Esophagus (tissue), 2 donors: ENCODE results near the gene SLC12A5. TPM values are rescaled to one million over a fixed set of nuclear protein-coding genes. Genes with fewer than 3 reads are reported as not detected.
A peak's percentile ranks its signal among the peaks of the same experiment; 100 is the strongest.

Experiments
- H3K27ac ChIP-seq, 2 donors: one replicate each; pipeline ENCODE4 v1.5.1; 2013; ENCODE audit warnings: low read depth in 2 of 2, mild to moderate bottlenecking in 2 of 2, inconsistent platforms in 1 of 2, low read length in 1 of 2, moderate library complexity in 1 of 2
- H3K27me3 ChIP-seq, 2 donors: one replicate each; pipeline ENCODE4 v1.6.1; 2013; ENCODE audit warnings: low read length in 2 of 2, control low read depth in 1 of 2, mild to moderate bottlenecking in 1 of 2; ENCODE audit not compliant: insufficient read depth in 2 of 2, control insufficient read depth in 1 of 2
- H3K36me3 ChIP-seq, 2 donors: one replicate each; pipeline ENCODE4 v1.6.1; 2013; ENCODE audit warnings: low read length in 1 of 2; ENCODE audit not compliant: control insufficient read depth in 2 of 2, insufficient read depth in 2 of 2
- H3K4me1 ChIP-seq, 2 donors: one replicate each; pipeline ENCODE4 v1.6.1; 2013; ENCODE audit warnings: low read length in 1 of 2; ENCODE audit not compliant: control insufficient read depth in 2 of 2, insufficient read depth in 2 of 2
- H3K4me3 ChIP-seq, 2 donors: one replicate each; pipeline ENCODE4 v1.5.1; 2013; ENCODE audit warnings: low read length in 2 of 2, mild to moderate bottlenecking in 2 of 2, low read depth in 1 of 2, moderate library complexity in 1 of 2
- H3K9me3 ChIP-seq, 2 donors: one replicate each; pipeline ENCODE4 v1.6.1; 2013; ENCODE audit warnings: mild to moderate bottlenecking in 2 of 2, low read depth in 1 of 2, low read length in 1 of 2, moderate library complexity in 1 of 2; ENCODE audit not compliant: control insufficient read depth in 2 of 2, insufficient read depth in 1 of 2
- WGBS, 2 donors: extraction: QIAGEN DNeasy Blood & Tissue Kit; methylation state at CpG; one replicate each; pipeline ENCODE4 v1.1.7; 2013; 5-methylcytosine and 5-hydroxymethylcytosine counted together
- polyA plus RNA-seq, 2 donors: library from polyadenylated mRNA; stranded (reverse); fragments of 200-250 nt; gene quantifications; one replicate each; pipeline ENCODE4 v1.2.3, GENCODE V29; 2013
- donor health status: healthy with polysubstance abuse.
- donor health status: Bipolar disorder and iron deficiency.

The SLC12A5 gene
- polyA plus RNA-seq, 2 donors: 0.25 to 0.77 TPM

GRCh38 chr20:46078954-46079353 lies 49.9 kb downstream of the SLC12A5 start:
- H3K4me3 ChIP-seq: no peak overlapping the region
- no peaks in the 10 kb centered on the region for H3K4me1 ChIP-seq
- 78 to 81% methylated on average over 7 of the region's 7 CpGs for WGBS, 2 donors
- H3K27me3 ChIP-seq: no peaks in the 10 kb centered on the region
- H3K36me3 ChIP-seq: peaks cover 10 to 15% of the 10 kb centered on the region in 2 donors
- H3K27ac ChIP-seq: no peak overlapping the region
- H3K9me3 ChIP-seq: no peaks in the 10 kb centered on the region

GRCh38 chr20:46081074-46081473 lies 52.1 kb downstream of the SLC12A5 start:
- peaks cover 2 to 5% of the 10 kb centered on the region in 2 donors for H3K4me1 ChIP-seq
- no peak overlapping the region for H3K27ac ChIP-seq
- H3K9me3 ChIP-seq: no peaks in the 10 kb centered on the region
- WGBS, 2 donors: 86 to 93% methylated on average over 1 of the region's 1 CpG
- H3K27me3 ChIP-seq: no peaks in the 10 kb centered on the region
- peaks cover 6 to 11% of the 10 kb centered on the region in 2 donors for H3K36me3 ChIP-seq
- no peak overlapping the region for H3K4me3 ChIP-seq

GRCh38 chr20:46083101-46083500 lies 54.1 kb downstream of the SLC12A5 start:
- WGBS, 2 donors: 77 to 78% methylated on average over 6 of the region's 6 CpGs
- H3K4me3 ChIP-seq: no peak overlapping the region
- H3K27me3 ChIP-seq: no peaks in the 10 kb centered on the region
- H3K4me1 ChIP-seq: peaks cover 2 to 5% of the 10 kb centered on the region in 2 donors
- H3K27ac ChIP-seq: no peak overlapping the region
- H3K36me3 ChIP-seq: peaks cover 3 to 9% of the 10 kb centered on the region in 2 donors
- H3K9me3 ChIP-seq: no peaks in the 10 kb centered on the region

- WGBS, 2 donors: 92 to 98% methylated on average over 1 of the region's 1 CpG
- peaks cover 3 to 7% of the 10 kb centered on the region in 2 donors for H3K36me3 ChIP-seq
- H3K4me3 ChIP-seq: no peak overlapping the region
- H3K9me3 ChIP-seq: no peaks in the 10 kb centered on the region
- no peak overlapping the region for H3K27ac ChIP-seq
- peaks cover 2 to 5% of the 10 kb centered on the region in 2 donors for H3K4me1 ChIP-seq
- H3K27me3 ChIP-seq: no peaks in the 10 kb centered on the region
These were observed 54.6 kb downstream of the SLC12A5 start for GRCh38 chr20:46083531-46084061.

DNA sequence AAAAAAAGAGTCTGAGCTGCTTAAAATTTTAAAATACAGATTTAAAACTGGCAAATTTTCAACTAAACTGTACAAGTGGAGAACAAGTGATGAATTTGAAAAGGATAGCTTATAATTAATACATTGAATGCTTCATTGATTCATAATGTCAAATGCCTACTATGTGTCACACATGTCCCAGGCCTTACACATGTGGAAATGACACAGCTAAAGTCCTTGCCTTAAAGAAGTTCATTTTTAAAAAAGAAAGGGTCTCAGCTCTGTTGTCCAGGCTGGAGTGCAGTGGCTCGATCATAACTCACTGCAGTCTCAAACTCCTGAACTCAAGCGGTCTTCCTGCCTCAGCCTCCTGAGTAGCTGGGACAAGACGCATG lies 55.8 kb downstream of the SLC12A5 start:
- H3K4me3 ChIP-seq: no peak overlapping the region
- WGBS, 2 donors: 90 to 91% methylated on average over 3 of the region's 3 CpGs
- no peaks in the 10 kb centered on the region for H3K9me3 ChIP-seq
- no peak overlapping the region for H3K27ac ChIP-seq
- H3K36me3 ChIP-seq: no peaks in the 10 kb centered on the region
- no peaks in the 10 kb centered on the region for H3K27me3 ChIP-seq
- peaks cover 2 to 5% of the 10 kb centered on the region in 2 donors for H3K4me1 ChIP-seq

GRCh38 chr20:46085179-46085851 lies 56.3 kb downstream of the SLC12A5 start:
- Histone ChIP-seq H3K27me3 (no peaks in the 10 kb centered on the region), H3K4me3 (no peak overlapping the region), H3K9me3 (no peaks in the 10 kb centered on the region), H3K27ac (no peak overlapping the region), H3K36me3 (no peaks in the 10 kb centered on the region), H3K4me1 (peaks cover 2 to 5% of the 10 kb centered on the region in 2 donors)
- WGBS, 2 donors: 42 to 48% methylated on average over 4 of the region's 4 CpGs

DNA sequence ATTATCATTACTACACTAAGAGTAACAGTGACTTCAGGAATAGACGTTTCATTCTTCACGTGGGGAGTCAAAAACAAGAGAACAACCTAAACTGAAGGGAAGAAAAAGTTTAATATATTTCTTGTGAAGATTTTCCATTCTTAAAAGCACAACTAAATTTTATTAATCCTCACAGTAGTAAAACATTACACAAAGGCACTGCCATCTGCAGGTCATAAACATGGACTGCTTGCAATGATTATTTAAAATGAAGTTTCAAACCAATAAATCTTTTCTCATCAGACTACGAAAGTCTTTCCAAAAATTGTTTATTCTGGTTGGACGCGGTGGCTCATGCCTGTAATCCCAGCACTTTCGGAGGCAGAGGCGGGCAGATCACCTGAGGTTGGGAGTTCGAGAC lies 58.1 kb downstream of the SLC12A5 start:
- H3K27me3 ChIP-seq: no peaks in the 10 kb centered on the region
- no peak overlapping the region for H3K27ac ChIP-seq
- no peaks in the 10 kb centered on the region for H3K9me3 ChIP-seq
- WGBS, 2 donors: 41 to 49% methylated on average over 8 of the region's 8 CpGs
- H3K4me1 ChIP-seq: peaks cover 2 to 5% of the 10 kb centered on the region in 2 donors
- no peaks in the 10 kb centered on the region for H3K36me3 ChIP-seq
- no peak overlapping the region for H3K4me3 ChIP-seq

GRCh38 chr20:46088409-46089166 lies 59.6 kb downstream of the SLC12A5 start:
- Histone ChIP-seq H3K4me3 (peak overlapping the region; percentile 90 to 99), H3K9me3 (no peaks in the 10 kb centered on the region), H3K36me3 (no peaks in the 10 kb centered on the region), H3K4me1 (peaks cover 2 to 5% of the 10 kb centered on the region in 2 donors), H3K27ac (peak overlapping the region; percentile 99), H3K27me3 (no peaks in the 10 kb centered on the region)
- WGBS, 2 donors: 2 to 3% methylated on average over 22 of the region's 22 CpGs

DNA sequence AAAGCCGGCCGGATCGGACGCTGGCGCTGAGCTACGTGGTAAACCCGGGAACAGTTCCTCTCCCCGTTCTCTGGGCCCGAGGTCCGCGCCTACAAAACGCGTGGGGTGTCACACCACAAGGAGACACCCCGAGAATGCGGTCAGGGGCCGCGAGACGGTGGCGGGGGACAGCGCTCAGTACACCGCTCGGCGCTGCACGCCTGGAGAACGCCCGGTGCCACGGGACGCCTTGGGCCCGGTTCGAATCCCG lies 60.1 kb downstream of the SLC12A5 start:
- WGBS, 2 donors: 0 to 1% methylated on average over 31 of the region's 31 CpGs

More for the DNA sequence above, 60.1 kb downstream of the SLC12A5 start:
- no peaks in the 10 kb centered on the region for H3K36me3 ChIP-seq
- no peaks in the 10 kb centered on the region for H3K27me3 ChIP-seq
- H3K27ac ChIP-seq: peak overlapping the region; percentile 99
- peak overlapping the region; percentile 90 to 99 for H3K4me3 ChIP-seq
- H3K9me3 ChIP-seq: no peaks in the 10 kb centered on the region
- peaks cover 2 to 5% of the 10 kb centered on the region in 2 donors for H3K4me1 ChIP-seq
